Eye (tissue), 1 donor: ENCODE measurements around the gene CLDN9.
A peak's percentile ranks its signal among the peaks of the same experiment; 100 is the strongest.

Experiments
- DNase-seq: peaks from one replicate; pipeline ENCODE4 v3.0.0-alpha.2; 2015

The CLDN9 gene

DNA sequence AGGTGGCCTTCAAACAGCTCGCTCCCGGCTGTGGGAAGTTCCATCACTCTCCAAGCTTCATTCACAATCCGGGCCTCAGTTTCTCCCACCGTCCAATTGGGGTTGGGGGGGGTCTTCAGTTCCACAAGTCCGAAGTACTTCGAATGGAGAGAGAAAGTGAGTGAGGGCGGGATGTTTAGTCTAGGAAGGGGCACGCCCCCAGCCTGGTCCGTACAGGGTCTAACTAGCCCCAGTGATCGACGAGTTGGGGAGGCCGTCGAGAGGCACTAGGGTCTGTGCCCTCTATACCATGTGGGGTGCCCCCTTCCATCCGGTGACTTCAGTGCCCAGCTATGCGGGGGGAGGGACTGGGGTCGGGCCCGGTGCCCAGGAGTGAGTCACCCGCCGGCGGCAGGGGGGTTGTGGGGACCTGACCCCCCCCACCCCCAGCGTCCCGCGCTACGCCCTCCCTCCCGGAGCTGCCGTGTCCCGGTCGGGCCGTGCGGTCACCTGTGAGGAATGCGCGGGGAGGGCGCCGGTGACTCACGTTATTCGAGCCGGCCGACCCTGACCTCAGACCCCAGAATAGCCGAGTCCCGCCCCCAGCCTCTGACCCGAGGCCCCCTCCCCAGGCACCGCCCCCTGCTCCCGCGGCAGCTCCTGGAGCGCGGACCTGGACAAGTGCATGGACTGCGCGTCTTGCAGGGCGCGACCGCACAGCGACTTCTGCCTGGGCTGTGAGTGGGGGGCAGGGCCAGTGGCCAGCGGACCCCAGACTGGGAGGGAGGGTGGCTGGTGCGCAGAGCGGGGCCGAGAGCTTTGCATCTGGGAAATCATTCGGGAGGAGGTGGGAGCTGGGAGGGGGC is 8.1 kb downstream of the CLDN9 start:
- no peak for DNase-seq

- peak; percentile 81 for DNase-seq
Observed at GRCh38 chr16:3021449-3022207, 8.9 kb downstream of the CLDN9 start.

- peak; percentile 78 for DNase-seq
Observed at GRCh38 chr16:3022208-3022683, 9.5 kb downstream of the CLDN9 start.

DNA sequence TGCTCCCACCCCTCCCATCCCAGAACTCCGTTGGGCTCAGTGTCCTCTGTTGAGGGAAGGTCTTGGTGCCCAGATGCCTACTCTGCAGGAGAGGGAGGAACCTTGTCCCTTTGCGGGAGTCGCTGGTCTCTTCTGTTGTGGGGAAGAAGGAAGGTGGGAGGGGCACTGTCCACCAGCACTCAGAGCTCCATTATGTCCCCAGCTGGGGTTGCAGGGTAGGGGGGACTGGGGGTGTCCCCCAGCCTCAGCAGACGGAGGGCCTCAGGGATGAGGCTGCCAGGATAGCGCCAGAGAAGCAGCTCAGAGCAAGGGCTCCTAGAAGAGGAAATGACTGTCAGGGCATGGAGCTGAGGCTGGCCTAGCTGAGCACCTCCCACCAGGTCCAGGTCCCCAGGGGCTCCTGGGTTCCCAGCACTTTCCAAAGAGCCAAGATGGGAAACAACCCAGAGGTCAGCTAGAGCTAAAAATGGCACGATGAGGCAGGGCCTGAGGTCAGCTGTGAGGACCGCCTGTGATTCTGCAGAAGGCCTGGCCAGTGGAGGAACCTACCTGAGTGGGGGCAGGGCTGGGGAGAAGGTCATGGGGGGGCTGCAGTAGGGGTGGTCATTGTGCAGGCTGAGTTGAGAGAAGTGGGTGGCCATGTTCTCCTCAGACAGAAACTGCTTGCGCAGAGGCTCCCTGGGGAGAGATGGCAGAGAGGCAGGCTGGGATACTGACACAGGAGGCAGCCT is 10.1 kb downstream of the CLDN9 start:
- DNase-seq = no peak

- no peak for DNase-seq
Observed at GRCh38 chr16:3023415-3023668, 10.6 kb downstream of the CLDN9 start.

DNA sequence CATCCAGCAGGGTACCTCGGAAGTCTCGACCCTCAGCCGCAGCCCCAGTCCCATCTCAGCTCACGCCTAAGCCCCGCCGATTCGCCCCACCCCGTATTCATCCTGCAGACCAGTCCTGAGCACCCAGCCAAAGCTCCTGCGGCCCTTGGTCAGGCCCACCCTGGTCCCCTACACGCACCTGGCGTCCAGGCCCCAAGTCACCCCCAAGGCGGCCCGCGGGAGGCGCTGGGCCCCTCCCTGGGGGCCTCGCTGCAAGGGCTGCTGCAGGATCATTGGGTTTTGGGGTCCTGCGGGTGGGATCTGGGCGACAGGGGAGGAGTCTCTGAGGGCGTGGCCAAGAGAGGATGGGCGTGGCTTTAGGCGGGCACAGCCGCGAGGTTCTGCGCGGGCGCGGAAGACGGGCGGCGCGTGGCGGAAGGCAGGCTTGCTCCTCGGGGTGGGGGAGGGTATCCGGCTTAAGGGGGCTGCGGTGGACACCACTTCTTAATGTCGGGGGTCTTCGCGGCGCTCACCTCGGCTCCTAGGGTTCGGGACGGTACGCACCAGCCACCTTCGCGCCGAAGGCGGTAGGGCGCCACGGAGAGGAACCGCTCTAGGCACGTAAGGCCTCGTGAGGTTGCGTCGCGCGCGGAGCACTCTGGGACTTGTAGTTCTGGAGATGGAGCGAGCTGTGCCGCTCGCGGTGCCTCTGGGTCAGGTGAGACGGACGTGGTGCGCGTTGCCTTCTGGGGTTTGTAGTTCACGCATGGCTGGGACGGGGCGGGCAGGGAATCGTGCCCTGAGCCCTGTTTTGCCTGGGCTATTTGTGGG is 11.2 kb downstream of the CLDN9 start, which contains the start of the genes HCFC1R1 and THOC6:
HCFC1R1 (minus strand) TSS at position 274 of the 810 bp plus-strand sequence; CDS start at position 273, 1 bp downstream.
THOC6 (plus strand) TSS at position 367 of the 810 bp plus-strand sequence; CDS start at position 659, 292 bp downstream.
- DNase-seq = peak; percentile 99

GRCh38 chr16:3025032-3026002 is 12.6 kb downstream of the CLDN9 start:
- no peak for DNase-seq

DNA sequence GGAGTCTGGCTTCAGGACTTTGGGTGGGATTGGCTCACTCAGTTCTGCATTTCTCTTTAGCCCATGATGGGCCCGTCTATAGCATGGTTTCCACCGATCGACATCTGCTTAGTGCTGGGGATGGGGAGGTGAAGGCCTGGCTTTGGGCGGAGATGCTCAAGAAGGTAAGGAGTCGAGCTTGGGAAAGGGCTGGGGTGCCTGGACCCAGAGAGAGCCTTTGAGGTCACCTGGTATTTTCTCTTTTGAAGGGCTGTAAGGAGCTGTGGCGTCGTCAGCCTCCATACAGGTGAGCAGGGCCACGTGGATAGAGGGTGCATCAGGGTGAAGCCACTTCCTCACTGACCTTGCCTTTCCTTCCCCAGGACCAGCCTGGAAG is 13.3 kb downstream of the CLDN9 start:
- no peak for DNase-seq

- no peak for DNase-seq
Observed at GRCh38 chr16:3026609-3027488, 14.1 kb downstream of the CLDN9 start.

- no peak for DNase-seq
Observed at GRCh38 chr16:3027489-3027795, 14.7 kb downstream of the CLDN9 start.

- peak; percentile 93 for DNase-seq
Observed at GRCh38 chr16:3027983-3028715, 15.4 kb downstream of the CLDN9 start.

- DNase-seq = peak; percentile 46
Observed at GRCh38 chr16:3028716-3029319, 16.1 kb downstream of the CLDN9 start.

DNA sequence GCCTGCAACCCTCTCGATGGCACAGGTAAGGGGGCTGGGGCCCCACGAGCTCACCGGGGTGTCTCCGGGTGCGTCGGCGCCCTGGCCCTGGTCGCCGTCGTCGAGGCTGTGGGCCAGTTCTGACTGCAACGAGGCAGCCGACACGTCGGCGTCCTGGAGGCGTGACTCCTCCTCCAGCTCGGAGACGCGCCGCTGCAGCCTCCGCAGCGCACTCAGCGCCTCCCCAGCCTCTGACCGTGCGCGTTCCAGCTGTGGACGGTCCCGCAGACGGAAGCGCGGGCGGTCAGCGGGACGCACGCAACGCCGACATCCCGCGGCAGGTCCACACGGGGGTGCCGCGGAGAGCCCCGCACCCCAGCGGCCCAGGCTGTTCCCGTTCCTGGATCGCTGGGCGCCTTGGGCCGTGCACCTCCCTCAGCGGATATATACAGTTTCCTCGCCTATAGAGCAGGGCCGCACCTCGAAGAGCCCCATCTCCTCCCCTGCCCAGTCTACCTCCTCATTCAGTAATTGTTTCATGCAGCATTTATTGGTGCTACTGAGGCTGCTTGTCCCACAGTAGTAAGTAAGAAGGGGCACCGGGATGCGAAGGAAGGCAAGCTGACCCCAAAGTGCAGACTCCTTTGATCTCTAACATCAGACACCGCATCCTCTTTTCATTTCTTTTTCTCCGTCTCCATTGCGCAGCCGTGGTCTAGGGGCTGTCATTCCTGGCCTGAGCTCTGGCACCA is 16.9 kb downstream of the CLDN9 start:
- DNase-seq = peak; percentile 39

DNA sequence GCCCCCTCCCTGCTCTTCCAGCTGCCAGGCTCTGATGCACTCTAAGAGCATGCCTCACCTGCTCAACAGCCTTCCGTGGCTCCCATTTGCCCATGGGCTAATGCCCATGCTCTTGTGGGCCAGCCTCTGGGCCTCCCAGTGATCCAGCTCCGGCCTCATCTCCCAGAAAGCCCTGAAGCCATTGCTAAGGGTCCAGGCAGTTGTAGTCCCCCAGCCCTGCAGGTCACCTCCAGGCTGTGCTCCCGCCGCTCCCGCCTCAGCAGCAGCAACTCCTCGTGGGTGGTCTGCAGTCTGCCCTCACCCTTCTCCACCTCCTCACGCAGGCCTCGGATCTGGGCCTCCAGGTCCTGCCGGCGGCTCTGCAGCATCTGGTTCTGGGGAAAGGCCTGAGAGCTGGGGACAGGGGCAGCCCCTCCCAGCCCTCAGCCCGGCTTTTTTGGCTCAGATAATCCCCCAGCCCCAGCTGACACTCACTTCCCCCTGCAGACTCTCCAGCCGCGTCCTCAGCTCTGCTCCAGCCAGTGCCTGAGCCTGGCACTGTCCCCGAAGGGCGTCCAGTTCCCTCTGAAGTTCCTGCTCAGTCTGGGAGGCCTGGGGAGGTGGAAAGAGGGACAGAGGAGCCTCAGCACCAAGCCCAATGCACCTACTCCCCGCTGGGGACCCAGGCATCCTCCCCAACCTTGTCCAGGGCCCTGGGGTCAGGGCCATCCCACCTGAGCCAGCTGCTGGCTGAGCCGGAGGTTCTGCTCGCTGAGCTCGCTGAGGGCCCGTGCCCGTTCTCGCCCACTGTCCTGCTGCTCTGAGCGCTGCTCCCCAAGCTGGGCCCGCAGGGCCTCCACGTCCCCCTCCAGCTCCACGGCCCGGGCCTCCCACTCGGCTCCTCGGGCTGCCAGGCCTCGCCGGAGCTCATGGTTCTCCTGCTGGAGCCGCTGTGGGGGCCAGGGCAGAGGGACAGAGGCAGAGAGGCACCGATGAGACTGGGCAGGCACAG is 17.8 kb downstream of the CLDN9 start:
- DNase-seq = no peak

- DNase-seq = no peak
Observed at GRCh38 chr16:3032624-3033023, 19.9 kb downstream of the CLDN9 start.

GRCh38 chr16:3035289-3035971 is 22.7 kb downstream of the CLDN9 start:
- peak; percentile 11 for DNase-seq
